Activated CD8-positive, alpha-beta memory T cell treated with anti-CD3 and anti-CD28 coated beads, Interleukin-2, amount 50 U/mL, for 1 hour (primary cell): ENCODE results near the gene TSPEAR.
"Not testable (repeated sequence)": the region's sequence is repeated elsewhere in the genome, so short reads cannot be mapped to it uniquely, and the experiment has no call there.

ENCODE experiments used
- DNase-seq: peaks from one replicate; pipeline ENCODE4 v3.0.0-alpha.2; 2020; ENCODE audit errors: extremely low read depth

The TSPEAR gene

DNA sequence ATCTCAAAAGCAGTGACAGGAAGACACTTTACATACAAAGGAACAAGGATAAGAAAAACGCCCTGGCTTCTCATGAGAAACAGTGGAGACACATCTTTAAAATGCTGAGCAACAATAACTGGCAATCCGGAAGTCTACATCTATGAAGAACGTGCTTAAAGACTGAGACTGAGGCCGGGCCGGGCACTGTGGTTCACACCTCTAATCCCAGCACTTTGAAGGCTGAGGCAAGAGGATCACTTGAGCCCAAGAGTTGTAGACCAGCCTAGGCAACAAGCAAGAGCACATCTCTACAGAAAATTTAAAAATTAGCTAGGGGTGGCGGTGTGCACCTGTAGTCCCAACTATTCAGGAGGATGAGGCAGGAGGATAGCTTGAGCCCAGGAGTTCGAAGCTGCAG is 27.3 kb downstream of the TSPEAR start:
- no peak for DNase-seq

DNA sequence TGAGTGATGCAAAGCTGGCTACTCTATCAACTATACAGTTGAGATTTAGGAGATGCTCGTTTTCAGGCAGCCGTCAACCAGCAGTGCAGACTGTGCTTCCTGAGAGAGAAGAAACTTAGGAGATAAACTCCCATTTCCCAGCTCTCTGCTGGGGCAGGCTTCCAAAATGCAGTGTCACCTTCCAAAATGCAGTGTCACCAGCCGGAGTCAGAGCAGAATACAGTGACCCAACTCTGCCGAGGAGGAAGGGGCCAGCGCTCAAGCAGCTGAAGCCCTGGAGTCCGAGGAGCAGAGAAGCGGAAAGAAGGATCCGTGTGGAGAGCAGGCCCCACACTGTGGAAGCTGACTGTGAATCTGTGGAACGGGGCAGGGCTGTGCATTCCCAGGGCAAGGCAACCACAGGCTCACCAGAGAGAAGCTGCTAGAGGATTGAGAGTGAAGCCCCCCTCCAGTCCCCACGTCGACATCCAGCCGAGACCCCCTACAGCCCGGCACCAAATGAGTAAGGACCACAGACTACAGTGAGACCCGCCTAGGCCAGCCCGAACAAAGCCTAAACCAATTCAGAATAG is 28.7 kb downstream of the TSPEAR start:
- no peak for DNase-seq

DNA sequence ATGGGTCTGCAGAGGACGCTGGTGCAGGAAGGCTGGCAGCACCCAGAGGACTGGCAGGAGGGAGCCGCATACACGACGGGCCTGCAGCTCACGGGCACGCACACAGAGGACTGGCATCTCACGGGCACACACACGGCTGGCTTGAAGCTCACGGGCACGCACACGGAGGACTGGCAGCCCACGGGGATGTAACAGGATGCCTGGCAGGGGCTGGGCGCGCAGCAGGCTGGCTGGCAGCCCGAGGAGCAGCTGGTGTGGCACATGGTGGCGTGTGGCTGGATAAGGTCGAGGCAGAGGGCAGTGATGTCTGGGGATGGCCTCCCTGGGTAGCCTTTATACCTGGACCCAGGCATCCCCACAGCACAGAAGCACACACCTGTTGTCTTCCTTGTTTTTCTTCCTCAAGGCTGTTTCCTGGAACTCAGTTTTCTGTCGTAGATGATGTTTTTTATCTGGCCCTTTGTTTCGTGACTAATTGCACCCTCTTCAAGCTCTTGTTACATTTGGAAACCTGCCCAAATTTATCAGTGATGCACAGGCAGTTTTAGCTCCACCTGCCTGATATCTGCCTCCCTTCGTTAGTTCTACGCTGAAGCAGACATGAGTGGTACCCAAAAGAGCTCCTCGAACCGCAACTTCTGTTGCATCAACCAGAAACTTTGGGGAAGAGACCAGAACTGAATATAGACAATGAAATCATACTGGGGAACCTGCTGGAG is 29.4 kb downstream of the TSPEAR start, which contains the start of gene KRTAP12-1:
KRTAP12-1 (minus strand) TSS at position 303 of the 719 bp plus-strand sequence; CDS start at position 263, 40 bp downstream.
- no peak for DNase-seq

DNA sequence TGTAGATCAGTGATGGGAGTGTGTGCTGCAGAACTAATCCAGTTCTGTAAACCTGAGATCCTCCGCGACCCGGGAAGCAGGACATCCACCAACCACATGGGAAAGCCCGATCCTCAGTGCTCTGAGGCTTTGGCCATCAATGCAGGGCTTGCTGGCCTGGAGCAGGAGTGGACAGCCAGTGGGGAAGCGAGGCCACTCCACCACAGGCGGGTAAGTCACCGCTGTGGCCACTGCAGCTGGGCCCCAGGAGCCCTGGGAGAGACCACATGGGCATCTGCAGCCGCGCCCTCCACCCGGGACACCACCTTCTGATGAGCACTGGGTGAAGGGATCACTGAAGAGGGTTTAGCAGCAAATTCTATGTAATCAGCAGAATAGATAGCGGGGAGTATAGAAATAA is 30.2 kb downstream of the TSPEAR start:
- DNase-seq: no peak

- DNase-seq: no peak
Observed at GRCh38 chr21:44677881-44678280, 33.5 kb downstream of the TSPEAR start.

GRCh38 chr21:44671911-44672310 is 39.5 kb downstream of the TSPEAR start:
- no peak for DNase-seq

- DNase-seq: no peak
Observed at GRCh38 chr21:44670642-44671432, 40.5 kb downstream of the TSPEAR start.

- no peak for DNase-seq
Observed at GRCh38 chr21:44667612-44668011, 43.8 kb downstream of the TSPEAR start.

- DNase-seq: no peak
Observed at GRCh38 chr21:44666401-44667320, 44.7 kb downstream of the TSPEAR start, which contains the start of gene KRTAP12-2. TSS of gene KRTAP12-2 (minus strand) at chr21:44666927. CDS start at chr21:44666886, 41 bp downstream.

DNA sequence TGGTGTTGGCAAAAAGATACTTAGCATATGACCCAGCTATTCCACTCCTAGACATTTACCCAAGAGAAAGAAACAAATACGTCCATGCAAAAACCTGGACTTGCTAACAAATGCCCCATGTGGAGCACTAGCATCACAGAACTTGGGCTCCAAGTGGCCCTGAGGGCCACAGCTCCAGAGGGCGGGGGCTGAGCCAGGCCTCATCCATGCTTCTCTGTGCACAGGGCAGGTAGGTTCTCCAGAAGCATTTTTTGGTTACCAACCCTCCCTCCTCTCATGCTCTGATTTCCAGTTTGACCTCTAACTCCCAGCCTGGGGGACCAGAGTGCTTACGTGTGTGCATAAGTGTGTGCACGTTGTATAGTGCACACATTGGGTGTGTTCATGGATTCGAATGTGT is 46.7 kb downstream of the TSPEAR start:
- no peak for DNase-seq

GRCh38 chr21:44661567-44661966 is 49.8 kb downstream of the TSPEAR start:
- DNase-seq: not testable (repeated sequence)

- no peak for DNase-seq
Observed at GRCh38 chr21:44658913-44659595, 52.3 kb downstream of the TSPEAR start.

DNA sequence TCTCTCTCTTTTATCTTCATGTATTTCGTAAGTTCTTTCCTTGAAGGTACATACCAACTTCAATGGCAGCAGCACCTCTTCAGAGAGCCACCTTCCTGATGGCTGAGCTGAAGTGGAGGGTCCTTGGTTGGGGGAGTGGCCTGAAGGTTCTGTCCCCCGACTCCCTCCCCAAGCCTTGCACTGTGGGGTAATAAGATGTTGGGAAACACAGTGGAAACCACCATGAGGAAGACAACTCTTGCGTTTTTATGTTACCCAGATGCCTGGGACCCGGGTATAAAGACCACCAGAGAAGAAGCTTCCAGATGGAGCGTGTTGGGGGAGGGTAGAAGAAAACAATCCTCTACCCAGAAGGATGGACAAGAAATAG is 52.8 kb downstream of the TSPEAR start:
- DNase-seq: no peak

DNA sequence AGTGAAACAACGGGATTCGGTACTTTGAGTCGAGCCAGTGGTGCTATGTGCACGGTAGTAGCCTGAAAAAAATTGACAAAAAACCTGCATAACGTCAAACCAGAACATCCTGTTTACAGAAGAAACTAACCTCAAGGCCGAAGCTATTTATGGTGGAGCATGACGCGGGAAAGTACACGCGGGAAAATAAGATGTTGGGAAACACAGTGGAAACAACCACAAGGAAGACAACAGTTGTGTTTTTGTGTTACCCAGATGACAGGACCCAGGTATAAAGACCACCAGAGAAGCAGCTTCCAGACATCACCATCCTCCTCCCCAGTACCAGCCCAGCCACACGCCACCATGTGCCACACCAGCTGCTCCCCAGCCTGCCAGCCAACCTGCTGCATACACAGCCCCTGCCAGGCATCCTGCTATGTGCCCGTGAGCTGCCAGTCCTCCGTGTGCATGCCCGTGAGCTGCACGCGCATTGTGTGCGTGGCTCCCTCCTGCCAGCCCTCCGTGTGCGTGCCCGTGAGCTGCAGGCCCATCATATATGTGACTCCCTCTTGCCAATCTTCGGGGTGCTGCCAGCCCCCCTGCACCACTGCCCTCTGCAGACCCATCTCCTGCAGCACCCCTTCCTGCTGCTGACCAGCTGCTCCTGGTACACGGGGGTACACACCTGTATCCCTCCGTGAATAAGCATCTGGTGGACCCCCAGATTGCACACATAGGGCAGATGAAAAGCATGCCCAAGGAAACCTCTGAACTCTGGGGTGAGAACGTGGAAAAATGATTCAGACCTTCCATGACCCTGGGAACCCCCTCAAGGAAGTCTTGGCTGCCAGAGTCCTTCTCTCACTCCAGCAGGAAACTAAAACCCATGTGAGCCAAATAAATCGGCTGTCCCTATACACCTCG is 53.5 kb downstream of the TSPEAR start, which contains the start of gene KRTAP12-3:
KRTAP12-3 (plus strand) TSS at position 298 of the 906 bp plus-strand sequence; CDS start at position 346, 48 bp downstream.
- peak; percentile 32 for DNase-seq

GRCh38 chr21:44656868-44657267 is 54.5 kb downstream of the TSPEAR start:
- no peak for DNase-seq

DNA sequence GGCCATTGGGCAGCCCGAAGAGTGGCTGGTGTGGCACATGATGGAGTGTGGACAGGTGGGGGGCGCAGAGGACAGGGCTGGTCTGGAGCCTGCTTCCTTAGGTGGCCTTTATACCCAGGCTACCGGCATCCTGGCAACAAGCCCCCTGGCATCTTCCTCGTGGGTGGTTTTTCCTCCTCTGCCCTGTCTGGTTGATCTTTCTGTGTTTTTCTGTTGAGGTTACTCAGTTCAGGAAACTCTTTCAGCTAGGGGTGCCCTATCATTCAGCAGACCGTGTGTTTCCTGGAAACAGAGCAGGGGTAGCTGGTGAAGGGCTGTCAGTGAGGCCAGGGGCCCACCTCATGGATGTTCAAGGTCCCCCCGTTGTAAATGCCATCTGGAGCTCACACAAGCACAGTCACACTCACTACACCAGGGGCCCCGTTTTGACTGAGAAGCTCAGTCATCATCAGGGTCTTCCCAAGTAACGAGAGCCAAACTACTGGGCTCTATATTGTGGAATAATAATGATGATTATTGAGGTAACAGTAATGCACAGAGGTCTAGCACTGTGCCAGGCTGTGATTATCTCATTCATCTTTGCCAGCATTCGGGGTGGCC is 56.7 kb downstream of the TSPEAR start, which contains the start of gene KRTAP12-4:
KRTAP12-4 (minus strand) TSS at position 84 of the 600 bp plus-strand sequence; CDS start at position 39, 45 bp downstream.
- DNase-seq: no peak

GRCh38 chr21:44653656-44654575 is 57.5 kb downstream of the TSPEAR start:
- peak; percentile 63 for DNase-seq

DNA sequence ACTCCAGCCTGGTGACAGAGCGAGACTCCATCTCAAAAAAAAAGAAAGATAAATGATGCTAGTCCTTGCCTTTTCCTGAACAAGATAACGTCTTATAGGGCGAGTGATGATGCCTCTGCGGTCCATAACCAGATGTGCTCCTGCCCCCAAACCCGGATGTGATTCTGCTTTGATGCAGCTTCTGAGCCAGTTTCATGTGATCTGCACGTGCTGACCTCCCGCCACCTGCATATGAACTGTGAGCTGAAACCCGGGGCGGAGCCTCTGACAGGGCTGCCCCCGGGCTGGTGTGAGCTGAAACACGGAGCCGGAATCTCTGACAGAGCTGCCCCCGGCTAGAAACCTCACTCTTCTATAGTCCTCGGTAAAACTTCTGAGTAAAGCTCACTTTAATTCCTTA is 58.2 kb downstream of the TSPEAR start:
- DNase-seq: no peak
